SIG-M5 treated with dmso at 0.1 percent for 504 hours (cell line): Measurements from ENCODE around the gene ACSS1.

Experiments used
- DNase-seq: peaks from one replicate; lab custom pipeline; 2025; ENCODE audit not compliant: unreplicated experiment; lab: John Stamatoyannopoulos, UW

ACSS1 gene

DNA sequence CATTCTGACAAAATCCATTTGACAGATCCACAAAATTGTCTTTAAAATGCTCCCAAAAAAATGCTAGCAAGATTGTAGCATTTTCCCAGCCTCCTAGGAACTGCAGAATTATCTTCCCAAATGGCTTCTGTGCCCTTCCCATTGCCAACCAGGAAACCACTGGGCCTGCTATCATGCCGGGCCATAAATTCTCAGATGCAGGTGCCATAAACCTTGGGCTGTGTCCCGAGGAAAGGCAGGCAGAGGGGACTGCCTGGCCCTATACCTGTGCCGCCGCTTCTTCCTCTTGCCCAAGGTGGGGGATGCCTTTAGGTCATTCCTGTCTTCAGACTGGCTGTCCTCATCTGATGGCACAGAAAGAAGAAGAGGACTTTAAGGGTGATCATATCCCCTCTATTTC, 21.2 kb upstream of the ACSS1 start:
- DNase-seq: no peak

DNA sequence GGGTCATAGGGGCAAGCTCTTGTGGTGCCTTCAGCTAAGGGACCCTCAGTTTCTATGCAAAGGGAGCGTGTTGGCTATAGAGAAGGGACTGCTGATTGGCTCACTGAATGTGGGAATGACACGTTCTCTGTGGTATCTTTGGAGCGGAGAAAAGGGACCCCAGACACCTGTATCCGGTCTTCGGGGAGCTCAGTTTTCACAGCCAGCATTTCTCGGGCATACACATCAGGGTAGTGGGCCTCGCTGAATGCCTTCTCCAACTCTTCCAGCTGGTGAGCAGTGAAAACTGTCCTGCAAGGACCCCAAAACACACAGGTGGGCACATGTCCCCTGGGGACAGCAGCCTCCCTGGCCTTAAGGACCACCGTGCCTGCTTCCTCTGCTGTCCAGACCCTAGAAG, 20.7 kb upstream of the ACSS1 start:
- no peak for DNase-seq

DNA sequence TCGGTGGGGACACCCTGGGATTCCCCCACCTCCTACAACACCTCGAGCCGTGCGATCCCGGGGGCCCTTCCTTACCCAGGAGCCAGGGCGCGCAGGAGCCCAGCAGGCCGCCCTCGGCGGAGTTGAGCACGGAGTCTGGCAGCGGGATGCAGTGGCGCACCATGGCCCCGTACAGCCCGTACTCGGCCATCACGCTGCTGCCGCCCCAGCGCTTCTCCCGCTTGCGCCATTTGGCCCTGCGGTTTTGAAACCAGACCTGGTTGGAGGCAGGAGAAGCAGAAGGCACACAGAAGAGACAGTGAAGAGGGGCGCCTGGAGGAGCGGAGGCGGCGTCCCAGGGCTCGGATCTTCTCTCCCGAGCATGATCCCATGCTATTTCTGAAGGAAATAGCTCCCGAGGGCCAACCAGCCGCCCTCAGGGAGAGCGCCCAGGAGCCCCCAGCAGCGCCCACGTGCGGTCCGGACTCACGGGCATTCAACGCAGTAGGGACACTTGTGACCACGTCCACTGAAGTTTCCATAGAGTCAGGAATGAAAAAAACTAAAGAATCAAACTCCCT, 19.8 kb upstream of the ACSS1 start:
- peak; percentile 65 for DNase-seq

DNA sequence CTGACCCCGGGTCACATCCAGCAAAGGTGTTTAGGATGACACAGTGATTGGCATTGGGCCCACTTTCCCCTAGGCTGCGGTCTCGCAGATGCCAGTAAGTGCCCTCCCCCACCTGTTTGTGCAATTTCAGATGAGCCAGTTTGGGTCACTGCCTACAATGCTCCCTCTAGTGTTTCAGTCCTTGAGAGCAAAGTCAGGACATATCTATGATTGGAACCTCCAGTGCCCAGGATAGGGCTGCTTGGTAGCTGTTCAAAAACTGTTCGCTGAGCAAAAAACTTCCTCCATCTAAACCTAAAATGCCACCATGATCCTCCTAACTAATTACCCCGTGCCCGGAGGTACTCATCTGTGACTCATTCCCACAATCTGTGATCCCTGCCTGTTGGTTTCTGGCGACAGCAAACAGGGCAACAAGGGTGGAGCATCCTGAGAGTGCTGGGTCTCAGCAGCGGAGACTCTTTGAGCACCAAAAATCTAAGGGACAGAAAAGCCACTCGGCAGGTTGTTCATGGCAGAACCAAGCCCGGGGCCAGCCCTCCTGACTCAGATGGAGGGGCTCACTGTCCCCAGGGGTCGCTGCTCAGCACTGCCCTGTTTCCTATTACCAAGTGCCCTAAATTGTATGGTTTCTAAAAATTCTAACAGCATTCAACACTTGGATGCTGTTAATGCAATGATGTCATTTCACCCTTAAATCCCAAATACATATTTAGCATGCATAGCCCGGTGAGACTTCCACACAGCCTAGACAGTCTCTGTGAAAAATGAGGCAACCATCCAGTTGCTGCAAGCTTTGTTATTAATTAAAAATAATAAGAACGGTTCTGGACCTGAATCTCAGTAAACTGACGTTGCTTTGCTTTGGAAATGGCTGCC, 19.0 kb upstream of the ACSS1 start:
- DNase-seq: peak; percentile 79

DNA sequence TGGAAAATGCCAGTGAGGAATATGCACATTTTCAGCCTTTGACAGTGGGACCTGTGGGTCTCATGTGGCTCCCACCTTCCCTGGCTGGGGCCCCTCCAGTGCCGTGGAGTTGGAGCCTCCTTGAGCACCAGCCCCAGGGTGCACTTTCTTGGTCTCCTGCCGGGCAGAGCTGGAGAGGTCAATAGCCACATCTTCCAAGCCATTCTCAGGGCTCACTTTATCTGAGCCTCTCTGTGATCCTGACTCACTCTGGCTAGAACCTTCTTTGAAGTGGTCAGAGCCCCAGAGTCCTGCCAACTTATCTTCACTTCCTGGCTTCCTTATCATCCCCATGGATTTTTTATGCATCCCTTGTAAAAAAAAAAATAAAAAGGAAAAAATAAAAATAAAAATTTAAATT, 18.3 kb upstream of the ACSS1 start:
- no peak for DNase-seq

DNA sequence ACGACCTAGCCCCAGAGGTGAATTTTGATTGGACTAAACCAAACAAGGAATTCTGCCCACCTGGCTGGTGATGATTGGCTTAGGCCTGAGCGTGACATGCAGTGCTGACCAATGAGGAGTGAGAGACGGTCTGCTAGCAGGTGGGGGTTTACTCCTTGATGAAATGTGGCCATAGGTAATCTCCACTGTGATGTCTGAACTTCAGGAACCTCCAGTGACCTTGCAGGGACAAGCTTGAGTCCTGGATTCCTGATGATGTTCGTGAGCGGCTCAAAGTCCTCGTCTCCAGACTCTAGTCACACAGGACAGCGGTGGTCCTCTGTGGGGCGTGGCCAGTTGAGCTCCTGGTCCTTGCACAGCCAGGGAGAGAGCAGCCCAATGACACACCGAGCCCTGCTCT, 15.6 kb upstream of the ACSS1 start:
- no peak for DNase-seq

DNA sequence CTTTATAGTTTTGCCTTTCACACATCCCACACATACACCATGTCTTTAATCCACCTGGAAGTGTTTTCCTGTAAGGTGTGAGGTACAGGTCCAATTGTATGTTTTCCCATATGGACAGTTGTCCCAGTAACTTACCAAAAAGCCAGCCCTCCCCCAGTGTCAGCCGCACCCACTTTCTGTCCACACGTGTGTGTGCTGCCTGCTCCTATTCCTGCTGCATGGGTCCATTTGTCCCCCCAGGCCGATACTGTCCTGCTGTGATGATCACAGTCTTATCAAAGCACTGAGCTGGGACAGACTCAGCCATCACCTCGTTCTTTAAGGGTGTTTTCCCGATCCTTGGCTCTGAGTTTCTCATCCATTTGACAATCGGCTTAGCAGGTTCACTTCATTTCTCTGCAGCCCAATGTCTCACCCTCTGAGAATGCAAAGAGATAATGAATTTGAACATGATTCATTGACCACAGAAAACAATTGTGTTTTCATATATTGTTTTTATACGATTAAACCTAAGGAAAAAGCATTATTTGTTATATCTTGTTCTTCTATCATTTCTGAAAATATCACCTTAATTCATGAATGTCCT, 14.4 kb upstream of the ACSS1 start:
- no peak for DNase-seq

DNA sequence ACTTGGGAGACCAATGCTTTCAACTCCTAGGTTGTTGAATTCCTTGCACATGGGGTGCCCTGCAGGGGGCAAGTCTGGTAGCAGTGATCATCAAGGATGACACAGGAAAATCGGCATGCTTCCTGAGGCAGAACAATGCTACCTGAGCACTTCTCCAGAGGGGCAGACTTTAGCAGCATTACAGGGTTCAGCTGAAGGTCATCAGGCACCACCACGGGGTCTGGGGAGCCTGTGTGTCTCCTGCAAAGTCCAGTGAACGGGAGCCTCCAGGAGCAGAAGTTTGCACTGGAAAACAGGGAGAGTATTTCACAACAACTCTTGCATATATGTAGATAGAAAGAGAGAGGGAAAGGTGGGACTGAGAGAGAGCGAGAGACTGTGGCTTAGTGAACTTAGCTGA, 13.8 kb upstream of the ACSS1 start:
- DNase-seq: no peak

DNA sequence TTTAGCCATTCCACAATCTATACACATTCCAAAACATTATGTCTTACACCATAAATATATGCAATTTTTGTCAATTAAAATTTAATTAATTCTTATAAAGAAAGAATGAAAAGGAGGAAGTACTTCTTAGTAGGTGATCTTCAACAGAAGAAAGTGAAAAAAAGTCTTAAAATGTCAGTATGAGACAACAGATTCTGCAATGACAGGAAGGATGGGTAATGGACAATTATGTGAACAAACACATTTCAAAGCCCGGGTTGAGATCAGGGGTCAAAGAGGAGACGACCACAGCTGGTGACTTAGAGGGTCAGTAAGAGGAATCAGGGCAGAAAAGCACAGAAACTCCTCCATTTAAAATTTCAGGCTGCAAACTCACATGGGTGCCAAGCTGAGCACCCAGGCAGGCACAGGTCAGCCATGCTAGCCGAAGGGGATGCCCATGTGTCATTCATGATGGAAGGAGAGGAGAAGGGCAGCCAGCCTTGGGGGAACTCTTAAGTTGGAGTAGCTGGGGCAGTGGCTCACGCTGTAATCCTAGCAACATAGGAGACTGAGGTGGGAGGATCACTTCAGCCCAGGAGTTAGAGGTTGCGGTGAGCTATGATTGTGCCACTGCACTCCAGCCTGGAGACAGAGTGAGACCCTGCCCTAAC, 13.0 kb upstream of the ACSS1 start:
- no peak for DNase-seq

DNA sequence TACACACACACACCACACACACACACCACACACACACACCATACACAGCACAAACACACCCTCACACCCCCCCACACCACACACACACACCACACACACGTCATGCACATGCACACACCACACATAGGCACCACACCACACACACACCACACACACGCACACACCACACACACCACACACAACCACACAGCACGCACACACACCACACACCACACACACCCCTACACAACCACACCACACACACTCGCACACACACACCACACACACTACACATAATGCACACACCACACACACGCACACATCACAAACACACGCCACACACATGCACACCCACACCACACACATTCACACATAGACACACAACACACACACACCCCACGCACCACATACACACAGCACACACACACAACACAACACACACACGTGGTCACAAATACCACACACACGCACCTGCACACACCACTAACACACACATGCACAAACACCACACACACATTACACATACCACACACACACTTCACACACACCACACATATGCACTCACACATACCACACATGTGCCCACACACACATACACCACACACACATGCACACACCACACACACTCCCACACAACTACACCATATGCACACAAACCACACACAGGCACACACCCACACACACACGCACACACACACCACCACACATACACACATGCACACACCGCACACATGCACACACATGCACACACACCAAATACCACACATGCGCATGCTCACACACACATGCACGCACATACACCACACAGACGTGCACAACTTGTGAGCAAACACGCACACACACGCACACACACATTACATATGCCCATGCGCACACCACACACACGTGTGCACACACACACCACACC, 9.4 kb upstream of the ACSS1 start:
- DNase-seq: no peak

DNA sequence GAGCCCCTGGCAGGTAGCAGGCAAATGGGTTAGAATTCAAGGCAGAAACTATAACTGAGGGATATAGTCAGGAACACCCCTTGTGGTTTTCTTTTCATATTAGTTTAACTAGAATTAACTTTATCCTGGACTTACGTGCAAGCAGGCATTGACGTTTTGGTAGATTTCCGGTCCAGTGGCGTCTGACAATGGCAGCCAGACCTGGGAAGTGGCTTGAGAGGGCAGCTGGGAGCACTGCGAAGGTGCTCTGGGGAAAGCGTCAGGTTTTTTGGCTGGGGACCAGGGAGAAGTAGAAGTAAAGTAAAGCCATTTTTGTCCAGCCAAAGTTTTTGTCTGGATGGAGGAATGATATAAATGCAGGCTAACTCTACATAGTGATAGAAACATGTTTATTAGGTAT, 8.4 kb upstream of the ACSS1 start:
- no peak for DNase-seq

DNA sequence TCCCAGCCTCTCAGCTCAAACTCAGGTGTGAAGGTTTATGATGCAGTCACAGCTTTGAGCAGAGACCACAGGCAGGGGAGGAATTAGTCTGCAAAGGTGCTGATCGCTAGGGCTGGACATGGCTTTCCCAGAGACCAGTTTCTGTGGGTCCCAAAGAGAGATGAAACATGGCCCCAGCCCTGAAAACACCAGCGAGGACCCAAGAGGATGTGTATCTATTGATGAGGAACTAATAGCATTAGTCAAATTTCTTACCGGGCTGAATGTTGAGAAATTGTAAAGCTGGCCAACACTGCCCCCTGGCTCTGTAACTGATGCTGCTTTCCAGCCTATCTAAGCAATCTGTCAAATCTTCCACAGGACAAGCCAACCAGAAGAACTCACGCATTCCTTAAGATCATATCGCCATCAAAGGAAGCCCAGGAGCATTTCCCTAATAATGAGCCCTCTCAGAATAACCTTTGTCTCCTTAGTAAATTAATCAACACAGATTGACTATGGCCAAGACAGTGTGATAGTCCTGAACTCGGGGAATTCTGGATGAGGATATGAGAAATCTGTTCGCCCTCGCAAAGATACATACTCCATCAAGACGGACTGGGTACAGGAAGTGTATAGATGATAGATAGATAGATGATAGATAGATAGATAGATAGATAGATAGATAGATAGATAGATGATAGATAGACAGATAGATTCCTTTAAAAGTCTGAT, 7.8 kb upstream of the ACSS1 start:
- peak; percentile 71 for DNase-seq

DNA sequence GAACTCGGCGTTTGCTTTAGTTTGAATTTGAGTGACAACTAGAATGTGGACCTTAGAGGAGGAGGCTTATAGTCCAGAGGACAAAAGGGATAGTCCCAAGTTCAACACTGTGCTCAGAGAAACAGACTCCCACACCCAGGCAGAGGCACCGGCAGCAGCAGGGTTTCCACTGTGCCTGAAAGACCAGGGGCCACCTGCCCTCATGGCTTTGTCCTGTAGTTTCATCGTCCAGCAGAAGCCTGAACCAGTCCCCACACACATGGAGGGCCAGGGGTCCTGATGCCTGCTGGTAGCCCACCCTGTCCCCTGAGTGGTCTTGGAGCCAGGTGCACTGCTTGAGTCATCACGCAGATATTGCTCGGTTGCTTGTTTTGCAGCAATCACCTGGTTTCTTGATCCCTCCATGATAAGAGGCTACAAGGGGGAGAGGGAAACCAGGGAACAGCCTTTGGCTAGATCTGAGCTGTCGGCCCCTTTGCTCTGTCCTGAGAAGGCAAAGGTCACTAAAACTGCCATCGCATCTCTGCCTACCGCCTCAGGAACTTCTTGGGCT, 7.2 kb upstream of the ACSS1 start:
- DNase-seq: no peak

DNA sequence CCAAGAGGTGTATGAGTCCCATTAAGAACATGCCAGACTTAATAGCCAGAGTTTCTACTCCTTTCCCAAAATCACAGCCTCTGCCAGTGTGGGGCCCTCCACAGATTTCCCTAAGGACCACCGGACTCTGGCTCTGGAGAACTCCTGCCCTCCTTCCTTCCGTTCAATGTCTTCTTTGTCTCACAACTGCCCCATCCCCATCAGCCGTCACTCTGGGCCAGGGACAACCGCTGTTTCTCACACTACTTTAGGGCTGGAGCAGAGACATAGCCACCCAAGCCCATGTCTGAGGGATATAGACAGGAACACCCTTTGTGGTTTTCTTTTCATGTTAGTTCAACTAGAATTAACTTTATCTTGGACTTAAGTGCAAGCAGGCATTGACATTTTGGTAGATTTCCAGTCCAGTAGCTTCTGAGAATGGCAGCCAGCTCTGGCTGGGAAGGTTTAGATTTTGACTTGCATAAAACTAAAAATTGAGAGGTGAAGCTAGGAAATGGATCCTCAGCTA, 6.7 kb upstream of the ACSS1 start:
- no peak for DNase-seq

DNA sequence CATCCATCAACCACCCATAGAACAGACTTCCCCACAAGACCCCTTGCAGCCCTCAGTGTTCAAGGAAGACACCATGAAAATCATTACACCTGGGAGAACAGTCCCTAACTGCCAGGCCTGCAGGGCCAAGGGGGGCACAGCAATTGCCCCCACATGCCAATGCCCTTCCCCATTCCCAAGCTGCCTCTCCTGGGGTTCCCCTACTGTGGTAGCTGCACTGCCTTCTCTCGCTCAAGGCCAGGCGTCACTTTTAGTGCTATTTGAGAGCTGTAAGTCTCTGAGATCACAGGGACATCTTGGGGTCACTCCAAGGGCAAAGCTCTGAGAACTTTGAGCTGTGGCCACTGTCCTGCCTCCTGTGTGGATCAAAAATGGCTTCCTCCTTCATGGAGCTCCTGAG, 6.0 kb upstream of the ACSS1 start:
- DNase-seq: no peak

DNA sequence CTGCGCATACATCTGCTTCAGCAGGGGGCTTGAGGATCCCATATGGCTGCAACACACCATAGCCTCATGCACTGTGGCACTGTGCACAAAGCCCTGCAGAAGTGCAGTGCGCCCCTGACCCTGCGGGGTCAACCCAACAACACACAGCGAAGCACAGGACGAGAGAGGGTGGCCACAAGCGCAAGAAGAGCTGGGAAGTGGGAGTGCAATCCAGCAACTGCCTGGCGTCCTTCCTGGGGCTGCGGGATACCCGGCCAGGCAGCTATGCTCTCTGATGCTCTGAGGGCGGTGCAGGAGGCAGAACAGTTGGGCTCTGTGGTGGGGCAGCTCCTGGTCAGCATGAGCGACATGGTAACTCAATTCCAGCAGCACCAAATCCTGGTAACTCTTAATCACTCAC, 5.6 kb upstream of the ACSS1 start:
- DNase-seq: no peak

DNA sequence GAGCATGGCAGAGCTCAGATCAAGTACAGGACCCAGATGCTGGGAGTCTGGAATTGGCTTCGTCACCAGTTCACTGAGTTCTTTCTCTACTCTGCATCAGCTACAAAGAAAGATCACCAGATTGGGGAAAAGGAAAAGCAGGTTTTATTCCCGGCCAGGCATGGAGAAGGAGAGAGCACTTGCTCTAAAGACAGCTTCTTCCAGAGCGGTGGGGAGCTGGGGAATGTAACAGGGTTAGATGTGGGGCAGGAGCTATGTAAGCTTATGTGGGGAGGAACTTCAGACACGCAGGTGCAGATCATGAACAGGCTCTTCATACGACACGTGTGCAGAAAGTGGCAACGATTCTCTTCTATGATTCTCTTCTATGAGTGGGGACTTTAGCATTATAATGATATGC, 4.9 kb upstream of the ACSS1 start:
- DNase-seq: no peak

DNA sequence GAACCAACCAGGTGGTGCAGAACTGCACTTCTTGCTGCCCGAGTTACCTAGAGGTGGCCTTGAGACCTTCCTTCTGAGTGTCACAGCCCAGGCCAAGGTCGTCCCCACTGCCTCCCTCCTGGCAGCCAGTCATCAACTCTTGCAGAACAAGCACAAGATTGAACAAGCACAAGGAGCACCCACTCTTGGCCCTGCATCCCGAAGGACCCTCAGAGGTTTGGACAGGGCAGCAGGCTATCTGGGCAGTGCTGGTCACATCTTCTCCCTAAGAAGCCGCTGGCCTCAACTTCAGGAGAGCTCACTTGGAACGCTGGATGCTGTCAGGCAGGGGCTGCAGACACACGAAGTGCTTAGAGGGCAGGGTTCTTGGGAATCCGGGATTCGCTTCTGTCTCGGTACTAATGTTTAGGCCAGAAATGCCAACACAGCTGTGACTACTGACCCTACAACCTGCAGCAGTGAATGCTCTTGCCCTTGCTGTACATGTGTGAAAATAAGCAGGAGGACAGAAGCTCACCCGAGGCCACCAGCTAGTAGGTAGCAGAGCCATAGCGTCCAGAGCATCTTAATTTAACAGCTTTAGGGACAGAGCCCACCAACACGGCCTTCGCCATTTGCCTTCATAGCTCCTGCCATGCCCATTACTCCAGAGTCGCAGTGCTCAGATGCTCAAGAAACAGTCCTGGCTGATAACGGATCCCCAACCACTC, 4.0 kb upstream of the ACSS1 start:
- no peak for DNase-seq

DNA sequence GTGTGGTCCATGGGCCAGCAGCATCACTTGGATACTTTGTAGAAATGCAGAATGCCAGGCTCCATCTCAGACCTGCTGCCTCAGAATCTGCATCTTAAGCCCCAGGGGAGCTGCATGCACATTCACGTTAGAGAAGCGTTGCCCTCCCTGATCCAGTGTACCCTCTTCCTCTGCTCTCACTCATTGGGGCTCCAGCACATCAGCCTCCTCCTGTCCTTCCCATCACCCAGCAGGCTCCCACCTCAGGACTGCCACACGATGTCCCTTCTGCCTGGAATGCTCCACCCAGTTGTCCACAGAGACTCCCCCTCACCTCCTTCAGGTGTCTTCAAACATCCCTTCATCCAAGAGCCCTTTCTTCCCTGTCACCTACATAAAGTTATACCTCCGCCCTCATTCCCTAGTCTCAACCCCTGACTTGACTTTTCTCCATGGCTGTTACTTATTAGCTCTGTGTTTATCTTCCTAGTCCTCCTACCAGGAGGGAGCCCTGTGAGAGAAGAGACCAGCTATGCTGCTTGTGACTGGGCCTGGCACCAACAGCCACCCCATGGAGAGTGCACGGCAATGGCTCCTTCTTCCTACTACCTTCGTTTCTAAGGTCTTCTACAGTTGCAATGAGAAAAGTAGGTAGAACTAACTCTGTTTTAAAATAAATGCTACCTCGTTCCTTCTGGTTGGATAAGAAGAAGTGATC, 3.3 kb upstream of the ACSS1 start:
- no peak for DNase-seq
